Hematopoietic multipotent progenitor cell treated with erythropoietin and hydrocortisone succinate and interleukin-3 and kit ligand, for 6 days (in vitro differentiated cells): ENCODE measurements around the gene SLC47A2.

Experiments used
- DNase-seq: peaks from one replicate; pipeline ENCODE4 v3.0.0-alpha.2; 2015

SLC47A2 gene

DNA sequence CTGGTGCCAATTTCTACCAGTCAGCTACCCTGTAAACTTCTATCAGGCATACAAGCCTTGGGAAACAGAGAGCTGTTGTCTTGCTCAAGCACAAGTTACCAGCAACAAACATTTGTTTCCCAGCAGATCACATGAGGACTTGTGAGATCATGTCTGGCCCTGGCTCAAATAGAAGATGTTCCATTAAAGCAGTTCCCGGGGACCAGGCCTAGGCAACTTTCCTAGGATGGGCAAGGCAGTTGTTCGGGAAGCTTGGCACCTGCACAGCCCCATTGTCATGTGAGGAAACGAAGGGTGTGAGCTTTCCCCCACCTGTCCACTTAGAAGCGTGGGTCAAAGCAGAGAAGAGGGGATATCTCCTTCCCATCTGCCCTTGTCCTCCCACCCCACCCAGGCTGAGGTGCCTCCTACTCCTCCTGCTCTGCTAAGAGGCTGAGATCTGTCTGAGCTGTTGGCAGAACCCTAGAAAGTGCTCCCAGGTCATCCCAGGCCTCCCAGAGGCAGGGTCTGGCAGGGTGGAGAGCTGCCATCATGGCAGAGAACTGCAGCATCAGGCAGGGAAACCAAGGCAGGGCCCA is 11.2 kb upstream of the SLC47A2 start:
- peak; percentile 29 for DNase-seq

DNA sequence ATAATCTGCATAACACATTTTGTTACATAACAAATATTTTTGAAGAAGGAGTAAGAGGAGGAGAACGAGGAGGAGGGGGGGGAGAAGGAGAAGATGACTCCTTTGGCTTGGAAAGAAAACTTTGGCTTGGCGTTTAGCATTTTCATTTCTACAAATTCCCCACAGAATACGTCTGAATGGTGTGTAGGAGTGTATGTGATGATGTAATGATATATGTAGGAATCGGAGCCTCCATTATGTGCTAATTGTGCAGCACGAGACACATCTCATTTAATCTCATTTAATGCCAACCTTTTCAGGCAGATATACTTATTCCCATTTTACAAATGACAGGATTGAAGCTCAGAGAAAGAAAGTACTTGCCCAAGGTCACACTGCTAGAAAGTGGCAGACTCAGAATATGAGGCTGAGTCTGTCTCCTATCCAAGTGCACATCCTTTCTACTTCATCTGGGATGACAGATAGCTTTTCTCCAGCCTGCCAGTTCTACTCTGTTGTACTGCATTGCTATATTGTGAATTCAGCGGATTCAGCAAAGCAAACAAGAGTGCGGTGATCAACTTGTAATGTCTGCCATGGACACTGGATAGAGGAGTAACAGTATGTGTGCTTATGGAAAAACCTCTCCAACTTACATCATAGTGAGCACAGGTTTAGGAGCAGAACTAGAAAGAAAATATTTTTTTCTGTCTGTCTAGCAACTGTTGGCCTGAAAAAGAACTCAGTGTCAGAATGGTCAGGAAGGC is 10.4 kb upstream of the SLC47A2 start:
- DNase-seq = no peak

DNA sequence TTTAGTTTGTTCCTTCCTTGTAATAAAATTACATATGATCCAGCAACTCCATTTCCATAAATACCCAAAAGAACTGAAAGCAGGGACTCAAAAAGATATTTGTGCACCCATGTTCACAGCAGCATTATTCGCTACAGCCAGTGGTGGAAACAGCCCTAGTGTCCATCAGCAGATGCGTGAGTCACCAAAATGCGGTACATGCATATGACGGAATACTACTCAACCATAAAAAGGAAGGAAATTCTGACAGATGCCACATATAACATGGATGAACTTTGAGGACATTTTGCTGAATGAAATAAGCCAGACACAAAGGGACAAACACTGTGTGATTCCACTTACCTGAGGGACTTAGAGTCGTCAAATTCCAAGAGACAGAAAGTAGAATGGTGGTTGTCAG is 9.1 kb upstream of the SLC47A2 start:
- DNase-seq = no peak

DNA sequence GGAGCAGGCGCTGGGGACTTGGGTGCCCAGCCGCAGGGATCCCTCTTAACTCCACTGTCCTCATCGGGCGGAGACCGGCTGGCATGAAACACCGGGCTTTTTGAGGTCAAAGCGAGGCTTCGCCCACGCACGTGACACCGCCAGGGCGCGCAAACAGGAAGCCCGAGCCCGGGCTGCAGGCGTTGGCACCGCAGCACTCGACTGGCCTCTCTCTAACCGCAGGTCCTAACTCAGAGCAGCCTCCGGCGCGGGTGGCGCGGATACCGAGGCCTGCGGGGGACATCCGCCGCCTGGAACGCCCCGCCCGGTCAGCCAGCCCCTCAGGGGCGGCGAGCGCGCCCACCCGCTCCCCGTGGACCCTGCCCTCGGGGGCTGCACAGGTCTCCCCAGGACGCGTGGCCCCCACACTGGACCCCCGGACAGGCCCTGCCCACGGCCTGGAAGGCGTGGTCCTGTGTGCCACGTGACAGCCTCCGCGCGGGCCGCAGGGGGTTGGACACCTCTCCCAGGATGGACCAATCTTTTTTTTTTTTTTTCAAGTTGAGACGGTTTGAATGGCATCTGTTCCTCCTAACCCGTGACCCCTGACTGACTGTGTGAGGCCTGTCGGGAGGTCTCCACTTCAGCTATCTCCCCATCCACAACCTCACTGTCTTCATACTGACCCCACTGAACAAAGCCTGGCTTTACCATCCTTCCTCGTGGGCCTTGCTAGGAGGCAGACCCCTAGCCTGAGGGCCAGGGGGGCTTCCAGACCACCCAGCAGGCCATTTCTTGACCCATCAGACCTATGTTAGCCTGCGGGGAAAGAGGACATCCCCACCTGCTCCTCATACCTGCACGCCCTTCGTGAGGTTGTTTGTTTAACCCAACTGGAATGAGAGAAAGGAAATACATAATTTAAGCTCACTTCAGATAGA is 8.4 kb upstream of the SLC47A2 start:
- peak; percentile 81 for DNase-seq

DNA sequence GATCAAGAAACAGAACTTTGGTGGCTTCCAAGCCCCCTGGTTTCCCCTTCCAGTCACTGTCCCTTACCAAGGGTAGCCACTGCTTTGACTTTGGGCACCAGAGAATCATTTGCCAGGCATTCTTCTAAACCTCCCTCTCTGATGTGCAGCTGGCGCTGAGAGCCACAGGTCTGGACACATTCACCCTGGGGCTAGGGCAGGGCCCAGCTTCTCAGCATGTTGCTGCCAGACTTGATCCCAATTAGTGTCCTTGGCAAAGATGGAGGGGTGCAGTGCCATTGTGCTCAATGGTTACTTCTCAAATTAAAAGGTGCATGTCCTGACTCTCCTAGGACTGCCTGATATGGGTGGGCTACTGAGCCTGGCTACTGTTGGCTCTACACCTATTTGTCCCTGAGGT is 7.6 kb upstream of the SLC47A2 start:
- no peak for DNase-seq

DNA sequence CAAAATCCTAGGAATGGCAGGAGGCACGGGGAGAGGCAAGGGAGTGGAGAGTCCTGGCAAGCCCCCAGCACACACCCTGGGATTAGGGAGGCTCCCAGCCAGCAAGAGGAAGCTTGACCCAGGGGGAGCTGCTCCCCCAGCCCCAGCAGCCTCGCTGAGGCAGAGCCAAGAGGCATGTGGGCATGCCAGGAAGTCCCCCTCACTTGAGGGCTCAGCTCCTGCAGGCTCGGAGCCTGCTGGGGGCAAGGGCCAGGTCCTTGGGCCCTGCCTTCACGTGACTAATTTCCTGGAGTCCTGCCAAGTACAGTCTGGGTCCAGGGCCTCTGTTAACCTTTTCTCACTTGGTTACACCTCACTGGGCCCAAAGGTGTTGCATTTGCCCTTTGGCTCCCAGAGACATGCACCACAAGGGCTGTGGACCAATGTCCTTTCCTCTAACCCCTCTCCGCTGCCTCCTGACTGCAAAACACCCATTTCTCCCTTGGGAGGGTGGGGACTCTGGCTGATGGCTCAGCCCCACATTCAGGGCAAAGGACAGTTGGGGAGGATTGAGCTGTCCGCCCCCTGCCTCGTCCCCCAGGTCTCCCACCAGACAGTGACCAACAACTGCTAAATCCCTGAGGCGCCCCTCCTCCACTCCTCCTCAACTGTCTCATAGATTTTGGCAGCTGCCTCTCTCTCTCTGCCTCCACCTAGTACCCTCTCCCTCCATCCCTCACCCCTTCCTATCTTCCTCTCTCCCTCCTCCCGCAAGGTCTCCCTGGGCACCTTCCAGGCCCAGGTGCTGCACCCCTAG is 4.4 kb upstream of the SLC47A2 start:
- DNase-seq = peak; percentile 34

DNA sequence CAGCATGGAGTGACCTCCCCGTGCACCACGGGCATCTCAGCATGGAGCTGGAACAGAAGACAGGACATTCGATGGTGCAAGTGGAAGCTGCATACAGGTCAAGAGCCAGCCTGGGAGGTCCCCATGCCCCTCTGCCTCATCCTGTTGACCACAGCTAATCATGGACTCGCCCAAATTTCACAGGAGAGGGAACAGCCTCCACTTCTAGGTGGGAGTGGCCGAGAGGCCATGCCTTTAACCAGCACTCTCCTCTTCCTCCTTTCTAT is 3.8 kb upstream of the SLC47A2 start:
- no peak for DNase-seq

DNA sequence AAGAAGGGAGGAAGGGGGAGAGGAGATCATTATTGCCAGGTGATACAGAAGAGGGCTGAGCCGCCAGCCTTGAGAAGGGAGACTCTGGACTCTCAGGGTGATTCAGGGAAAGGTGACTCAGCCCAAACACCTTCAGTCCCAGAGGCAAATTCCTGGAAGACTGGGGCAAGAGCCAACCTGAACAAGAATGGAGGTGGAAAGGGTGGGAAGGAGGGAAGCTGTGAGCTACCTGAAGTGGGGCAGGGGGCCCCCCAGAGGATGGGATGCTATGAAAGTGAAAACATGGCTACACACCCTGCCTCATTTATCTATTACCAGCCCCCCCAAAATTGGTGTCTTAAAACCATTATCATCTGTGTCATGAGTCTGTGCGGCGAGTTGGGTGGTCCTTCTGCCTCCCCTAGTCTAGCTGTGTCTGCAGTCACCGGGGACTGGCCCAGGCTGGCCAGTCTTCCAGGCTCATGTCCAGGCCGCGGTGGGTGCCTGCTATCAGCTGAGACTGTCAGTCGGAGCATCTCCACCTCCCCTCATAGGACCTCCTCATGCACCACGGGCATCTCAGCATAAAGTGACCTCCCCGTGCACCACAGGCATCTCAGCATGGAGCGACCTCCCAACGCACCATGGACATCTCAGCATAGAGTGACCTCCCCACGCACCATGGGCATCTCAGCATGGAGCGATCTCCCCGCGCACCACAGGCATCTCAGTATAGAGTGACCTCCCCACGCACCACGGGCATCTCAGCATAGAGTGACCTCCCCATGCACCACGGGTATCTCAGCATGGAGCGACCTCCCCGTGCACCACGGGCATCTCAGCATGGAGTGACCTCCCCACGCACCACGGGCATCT is 3.2 kb upstream of the SLC47A2 start:
- no peak for DNase-seq

DNA sequence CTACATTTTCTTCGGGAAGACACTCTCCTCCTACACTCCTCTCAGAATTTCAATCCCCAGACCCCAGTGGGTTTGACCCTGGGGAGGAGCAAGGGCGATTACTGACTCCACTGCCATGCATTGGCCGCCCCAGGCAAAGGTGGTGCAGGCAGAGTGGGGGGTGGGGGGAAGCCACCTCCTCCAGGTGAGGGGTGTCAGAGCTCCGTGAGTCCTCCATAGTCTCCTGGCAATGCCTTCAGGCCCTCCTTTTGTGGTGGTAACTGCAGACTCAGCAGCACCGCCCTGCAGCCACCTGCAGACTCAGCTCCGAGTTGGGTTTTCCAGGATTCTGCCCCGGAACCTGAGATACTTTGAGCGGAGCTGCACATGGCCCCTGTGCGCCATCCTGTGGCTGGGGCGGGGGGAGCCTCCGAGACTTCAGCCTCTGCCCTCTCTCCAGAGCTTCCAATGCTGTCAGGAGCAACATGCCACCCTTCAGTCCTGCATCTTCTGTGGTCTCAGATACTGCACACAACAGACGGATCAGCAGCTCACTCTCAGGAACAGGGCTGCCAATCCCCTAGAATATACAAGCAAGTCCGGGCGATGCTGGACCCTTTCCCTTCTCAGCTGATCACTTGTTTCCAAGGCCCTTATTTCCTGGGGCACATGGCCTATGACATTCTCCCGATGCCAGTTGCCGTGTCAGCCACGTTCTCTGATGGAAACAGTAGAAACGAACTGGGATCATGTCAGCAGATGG is 2.4 kb upstream of the SLC47A2 start:
- DNase-seq = no peak

DNA sequence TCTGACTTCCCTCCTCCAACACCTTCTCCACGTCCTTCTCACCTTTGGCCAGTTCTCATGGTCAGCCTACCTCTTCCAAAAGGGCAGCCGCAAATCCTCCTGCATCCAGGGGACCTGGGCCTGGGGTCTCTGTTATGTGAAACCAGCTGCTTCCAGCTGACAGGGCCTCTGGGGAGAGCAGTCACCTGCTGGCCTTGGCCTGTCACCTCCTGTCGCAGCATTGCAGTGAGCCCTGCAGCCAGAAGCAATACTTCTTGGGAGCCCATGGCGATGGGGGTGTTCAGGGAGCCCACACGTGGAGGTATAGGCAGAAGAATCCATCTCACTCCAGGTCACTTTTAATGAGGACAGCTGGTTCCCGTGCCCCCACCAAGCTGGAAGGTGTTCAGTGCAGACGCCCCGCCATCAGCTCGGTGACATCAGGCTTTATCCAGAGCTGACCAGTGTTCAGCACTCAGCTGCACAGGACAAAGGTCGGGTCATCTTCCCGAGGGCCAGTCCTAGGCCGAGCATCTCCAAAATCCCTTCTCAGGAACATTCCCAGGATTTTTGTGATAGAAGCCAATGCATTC is 1.7 kb upstream of the SLC47A2 start:
- DNase-seq = no peak

DNA sequence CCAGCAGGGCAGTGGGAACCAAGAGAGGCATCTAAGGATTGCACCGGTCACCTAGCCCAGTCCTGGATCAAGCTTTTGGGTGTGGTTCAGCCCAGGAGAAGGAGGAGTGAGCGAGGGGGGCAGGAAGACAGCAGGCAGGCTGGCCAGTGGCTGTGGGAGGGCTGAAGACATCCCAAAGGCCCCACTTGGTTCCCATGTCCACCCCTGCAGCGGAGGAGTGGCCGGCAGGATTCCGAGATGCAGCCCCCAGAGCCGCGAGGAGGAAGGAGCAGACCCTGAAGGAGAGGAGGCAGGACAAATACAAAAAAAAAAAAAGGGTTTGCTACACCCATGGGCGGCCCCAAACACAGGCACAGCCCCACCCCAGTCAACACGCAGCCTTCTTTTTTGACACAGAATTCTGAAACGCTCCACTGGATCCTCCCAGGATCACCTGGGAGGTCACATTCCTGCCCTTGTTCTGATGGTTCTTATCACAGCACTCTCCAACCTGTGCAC is 1.1 kb upstream of the SLC47A2 start:
- no peak for DNase-seq

DNA sequence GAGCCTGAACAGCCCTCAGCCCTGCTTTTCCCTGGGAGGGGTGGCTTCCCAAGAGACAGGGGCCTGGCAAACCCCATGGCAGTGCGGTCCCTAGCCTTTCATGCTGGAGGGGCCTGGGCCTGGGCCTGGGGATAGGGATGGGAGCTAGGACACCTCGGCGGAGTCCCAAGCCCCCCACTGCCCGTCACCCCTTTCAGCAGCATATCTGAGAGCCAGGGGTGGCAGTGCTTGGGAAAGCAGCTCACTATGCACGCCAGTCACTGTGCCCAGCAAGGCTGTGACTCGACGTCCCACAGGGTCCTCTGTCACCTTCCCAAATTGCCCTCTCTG is 612 bp upstream of the SLC47A2 start:
- no peak for DNase-seq

DNA sequence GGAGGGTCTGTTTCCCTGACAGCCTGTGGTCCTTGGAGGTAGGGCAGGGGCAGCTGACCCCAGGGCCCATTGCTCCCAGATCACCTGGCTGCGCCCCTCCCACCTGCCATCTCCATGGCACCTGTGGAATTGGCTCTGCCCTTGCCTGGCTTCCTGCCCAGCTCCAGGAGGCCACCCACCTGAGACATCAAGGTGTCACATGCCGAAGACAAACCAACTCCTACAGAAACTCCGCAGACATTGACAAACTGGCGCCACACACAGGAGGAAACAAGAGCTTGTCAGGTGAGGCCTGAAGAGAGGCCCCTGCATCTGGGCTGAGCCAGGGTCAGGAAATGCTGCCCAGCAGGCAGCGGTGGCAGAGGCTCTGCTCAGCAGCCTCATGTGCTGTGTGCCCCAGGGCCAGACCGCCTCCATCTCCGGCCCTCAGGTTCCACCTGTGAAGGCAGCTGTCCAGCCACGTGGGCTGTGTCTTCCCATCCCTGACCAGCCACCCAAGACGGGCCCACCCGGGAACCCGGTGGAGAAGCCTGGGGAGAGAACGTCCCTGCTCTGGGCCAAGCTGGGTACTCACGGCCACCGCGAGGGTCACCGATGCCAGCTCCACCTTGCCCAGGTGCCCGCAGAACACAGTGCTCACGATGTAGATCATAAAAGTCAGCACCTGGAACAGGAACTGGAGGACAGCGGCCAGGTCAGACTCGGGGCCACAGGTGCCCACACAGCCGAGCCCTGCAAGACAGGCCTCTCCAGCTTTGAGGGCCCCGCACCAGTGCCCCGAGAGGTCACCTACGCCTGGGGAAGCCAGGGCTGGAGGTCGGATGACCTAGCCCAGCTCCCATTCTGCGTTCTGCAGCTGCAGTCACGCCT is 1.6 kb downstream of the SLC47A2 start:
- no peak for DNase-seq

DNA sequence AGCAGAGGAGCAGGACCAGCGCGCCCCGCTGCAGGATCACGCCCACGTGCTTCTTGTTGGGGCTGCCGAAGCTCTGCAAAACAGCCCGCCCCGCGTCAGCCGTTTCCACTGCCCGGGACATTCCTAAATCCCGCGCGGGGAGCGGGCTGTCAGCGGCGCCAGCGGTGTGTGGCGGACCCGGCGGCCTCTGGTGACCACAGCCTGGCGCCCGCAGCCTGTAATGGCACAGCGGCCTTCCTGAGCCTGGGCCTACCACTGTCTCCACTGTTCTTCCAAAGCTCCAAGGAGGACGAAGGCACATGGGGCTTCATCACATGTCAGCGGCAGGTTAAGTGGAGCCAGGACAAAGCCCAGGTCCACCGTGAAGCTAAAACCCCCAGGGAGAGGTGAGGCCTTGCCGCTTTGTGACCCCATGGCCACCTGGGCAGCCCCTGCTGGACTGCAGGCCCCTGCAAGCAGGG is 2.5 kb downstream of the SLC47A2 start:
- DNase-seq = no peak

DNA sequence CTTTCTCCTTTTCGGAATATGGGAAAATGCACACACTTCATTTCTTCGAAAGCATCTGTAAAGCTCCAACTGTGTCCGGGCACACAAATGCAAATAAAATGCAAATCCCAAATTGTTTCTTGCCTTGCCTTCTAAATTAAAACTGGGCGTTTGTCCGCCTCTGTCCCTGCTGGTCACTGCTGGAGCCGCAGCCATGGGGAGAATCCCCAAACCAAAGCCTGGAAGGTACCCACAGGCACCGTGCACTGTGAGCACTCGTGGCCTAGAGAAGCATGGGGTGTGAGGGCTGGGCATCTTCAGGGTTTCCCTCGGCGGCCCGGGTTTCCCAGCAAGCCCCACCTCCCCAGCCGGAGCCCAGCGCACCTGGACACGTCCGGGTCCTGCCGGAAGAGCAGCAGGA is 2.9 kb downstream of the SLC47A2 start:
- no peak for DNase-seq

DNA sequence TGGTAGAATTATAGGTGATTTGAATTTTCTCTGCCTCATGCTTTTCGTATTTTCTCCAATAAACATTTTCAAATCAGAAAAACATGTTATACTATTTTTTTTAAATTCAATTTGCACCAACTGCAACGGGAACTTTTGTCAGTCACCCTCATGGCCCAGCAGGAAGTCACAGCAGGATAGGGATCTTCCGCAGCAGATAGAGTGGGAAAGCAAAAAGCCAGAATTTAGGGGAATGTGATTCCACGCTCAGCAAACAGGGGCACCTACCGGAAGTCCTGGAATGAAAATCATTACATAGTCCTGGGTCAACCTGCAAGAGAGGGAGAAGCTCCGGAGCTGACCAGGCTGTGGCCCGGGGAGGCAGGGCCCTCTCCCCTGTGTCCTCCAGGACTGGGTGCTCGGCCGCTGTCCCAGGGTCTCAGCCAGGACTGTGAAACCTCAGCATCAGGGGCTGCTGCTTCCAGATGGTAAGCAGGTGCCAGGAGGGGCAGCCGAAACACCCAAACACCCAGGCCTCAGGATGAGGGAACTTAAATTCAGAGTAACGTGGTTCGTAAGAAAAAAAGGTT is 3.9 kb downstream of the SLC47A2 start:
- DNase-seq = no peak

DNA sequence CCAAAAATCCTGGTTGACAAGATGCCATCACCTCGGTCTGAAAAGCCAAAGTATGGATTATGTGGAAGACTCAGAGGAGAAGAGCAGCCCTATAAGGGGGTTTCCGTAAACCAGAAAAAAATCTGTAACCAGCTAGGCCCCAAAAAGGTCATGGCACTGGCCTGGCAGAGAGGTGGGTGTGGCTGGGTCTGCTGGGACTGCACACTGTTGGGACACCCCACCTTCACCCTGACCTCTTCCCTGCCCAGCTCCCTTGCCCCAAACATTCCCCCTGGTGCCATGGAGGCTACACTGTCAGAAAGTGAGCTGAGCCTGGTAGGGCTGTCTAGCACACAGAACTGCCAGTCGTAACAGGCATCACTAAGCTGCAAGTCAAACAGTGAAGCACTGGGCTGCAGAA is 6.5 kb downstream of the SLC47A2 start:
- no peak for DNase-seq

DNA sequence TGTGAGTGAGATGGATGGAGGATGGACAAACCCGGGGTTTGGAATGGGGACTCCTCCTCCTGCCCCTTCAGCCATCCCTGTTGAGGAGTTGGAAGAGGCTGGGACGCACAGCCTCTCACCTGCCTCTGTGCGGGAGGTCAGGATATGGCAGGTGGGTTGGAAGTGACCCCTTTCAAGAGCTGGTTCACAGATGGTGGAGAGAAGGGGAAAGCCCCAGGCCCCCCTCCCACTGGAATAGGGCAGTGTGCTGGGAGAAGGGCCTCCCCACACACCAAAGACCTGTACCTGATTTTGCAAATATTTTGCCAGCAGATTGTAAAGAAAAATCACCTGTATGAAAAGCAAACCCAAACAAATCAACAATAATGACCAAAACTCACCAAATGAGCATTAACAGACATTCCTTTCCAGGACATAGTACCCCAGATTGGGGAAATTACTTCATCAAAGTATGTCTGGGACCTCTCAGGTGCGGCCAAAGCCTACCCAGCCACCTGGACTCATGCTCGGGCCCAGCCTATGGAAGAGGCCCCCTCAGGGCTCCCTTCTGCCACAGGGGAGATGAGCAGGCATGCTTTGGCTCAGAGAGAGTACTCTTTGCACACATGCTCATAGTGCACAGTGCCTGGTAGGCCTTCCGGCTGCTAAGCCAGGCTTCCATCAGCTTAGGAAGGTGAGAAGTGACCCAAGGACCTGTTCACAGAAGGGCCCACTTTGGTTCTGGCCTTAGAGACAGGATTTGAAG is 7.8 kb downstream of the SLC47A2 start:
- DNase-seq = no peak

DNA sequence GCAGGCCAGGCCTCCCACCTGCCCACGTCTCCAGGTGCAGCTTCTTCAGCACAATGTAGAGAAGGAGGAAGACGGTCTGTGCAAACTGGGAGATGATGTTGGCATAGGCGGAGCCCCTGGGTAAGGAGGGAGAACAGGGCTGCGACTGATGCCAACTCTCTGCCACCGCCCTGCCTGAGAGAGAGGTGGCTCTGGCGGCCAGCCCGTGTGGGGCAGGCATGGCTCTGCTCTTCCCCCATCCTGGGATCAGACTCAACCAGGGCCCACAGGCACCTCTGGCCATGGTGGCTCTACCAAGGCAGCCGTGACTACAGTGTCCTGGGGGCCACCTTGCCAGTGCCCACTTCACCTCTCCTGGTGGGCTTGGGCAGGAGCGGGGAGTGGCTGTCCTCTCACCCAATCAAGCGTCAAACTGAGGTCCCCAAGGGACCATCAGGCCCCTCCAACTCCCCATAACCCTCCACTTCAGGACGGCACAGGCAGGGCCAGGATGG is 8.6 kb downstream of the SLC47A2 start:
- DNase-seq = no peak
